GM23338 (cell line): ENCODE measurements around the gene NHEJ1. TPM values are rescaled to one million over a fixed set of nuclear protein-coding genes. Genes with fewer than 3 reads are reported as not detected.

Source experiments
- ATAC-seq: fragments of 200-7000 bp; cut with Tn5 transposase; 3 replicates; pipeline ENCODE4 v1.9.1; 2020
- DNase-seq: peaks from one replicate; pipeline ENCODE4 v3.0.0-alpha.2; 2015; ENCODE audit warnings: low spot score
- H2AFZ ChIP-seq: fragments of 200-600 bp; sonication (generic); 2 replicates; pipeline ENCODE4 v1.8.0; 2016; ENCODE audit warnings: antibody characterized with exemption, mild to moderate bottlenecking, moderate library complexity
- H3F3A ChIP-seq: fragments of 200-600 bp; sonication (generic); replicated peaks from 2 replicates; pipeline ENCODE4 v1.8.0; 2017; ENCODE audit warnings: antibody characterized with exemption, mixed run types, low read depth
- H3K27ac ChIP-seq: fragments of 200-600 bp; sonication (generic); 2 replicates; pipeline ENCODE4 v1.6.1; 2016; ENCODE audit warnings: low read depth
- H3K27me3 ChIP-seq: fragments of 200-600 bp; sonication (generic); 2 replicates; pipeline ENCODE4 v1.8.0; 2016; ENCODE audit warnings: mild to moderate bottlenecking, mixed run types, moderate library complexity; ENCODE audit not compliant: insufficient read depth
- H3K36me3 ChIP-seq: fragments of 200-600 bp; sonication (generic); 2 replicates; pipeline ENCODE4 v1.8.0; 2016; ENCODE audit warnings: mild to moderate bottlenecking; ENCODE audit not compliant: insufficient read depth
- H3K4me1 ChIP-seq: fragments of 200-600 bp; sonication (generic); 2 replicates; pipeline ENCODE4 v1.8.0; 2016; ENCODE audit warnings: mild to moderate bottlenecking, moderate library complexity; ENCODE audit not compliant: insufficient read depth
- H3K4me2 ChIP-seq: fragments of 200-600 bp; sonication (generic); 2 replicates; pipeline ENCODE4 v1.7.1; 2017; ENCODE audit warnings: mixed run types
- H3K4me3 ChIP-seq: fragments of 200-600 bp; sonication (generic); 2 replicates; pipeline ENCODE4 v1.6.1; 2016; ENCODE audit warnings: mixed run types
- H3K79me2 ChIP-seq: fragments of 200-600 bp; sonication (generic); replicated peaks from 2 replicates; pipeline ENCODE4 v1.8.0; 2017; ENCODE audit warnings: mild to moderate bottlenecking; ENCODE audit not compliant: insufficient read depth
- H3K9me2 ChIP-seq: fragments of 200-600 bp; sonication (generic); 2 replicates; pipeline ENCODE4 v1.8.0; 2017; ENCODE audit not compliant: insufficient read depth
- H4K20me1 ChIP-seq: fragments of 200-600 bp; sonication (generic); replicated peaks from 2 replicates; pipeline ENCODE4 v1.8.0; 2017; ENCODE audit warnings: mild to moderate bottlenecking; ENCODE audit not compliant: insufficient read depth
- H3K27ac Mint-ChIP-seq: 2 replicates; pipeline ENCODE4 v1.8.0; 2020; ENCODE audit warnings: inconsistent platforms, mild to moderate bottlenecking, moderate library complexity, mixed read lengths
- H3K27me3 Mint-ChIP-seq: 3 replicates; pipeline ENCODE4 v1.8.0; 2022; ENCODE audit warnings: low read depth, mild to moderate bottlenecking, moderate library complexity, mixed read lengths, inconsistent platforms; ENCODE audit not compliant: insufficient read depth, poor library complexity
- H3K36me3 Mint-ChIP-seq: 3 replicates; pipeline ENCODE4 v1.8.0; 2021; ENCODE audit warnings: low read depth, mild to moderate bottlenecking, inconsistent platforms, moderate library complexity, mixed read lengths
- H3K4me1 Mint-ChIP-seq: 3 replicates; pipeline ENCODE4 v1.8.0; 2020; ENCODE audit warnings: mild to moderate bottlenecking, inconsistent platforms, mixed read lengths
- H3K4me3 Mint-ChIP-seq: 3 replicates; pipeline ENCODE4 v1.8.0; 2021; ENCODE audit warnings: moderate library complexity, mild to moderate bottlenecking, inconsistent platforms, mixed read lengths
- H3K9me3 Mint-ChIP-seq: 3 replicates; pipeline ENCODE4 v1.8.0; 2020; ENCODE audit warnings: moderate library complexity, mild to moderate bottlenecking, inconsistent platforms, mixed read lengths
- CREB1 ChIP-seq: fragments of 250-450 bp; sonication (Bioruptor Pico); IDR thresholded peaks from 2 replicates; pipeline ENCODE4 v1.5.0; 2020; ENCODE audit warnings: low read depth, mild to moderate bottlenecking, moderate library complexity
- EZH2 ChIP-seq: fragments of 200-600 bp; sonication (generic); IDR thresholded peaks from one replicate; pipeline ENCODE4 v1.8.0; 2017; ENCODE audit warnings: antibody characterized with exemption, mild to moderate bottlenecking, low read depth; ENCODE audit not compliant: unreplicated experiment
- EZH2phosphoT487 ChIP-seq: fragments of 200-600 bp; sonication (generic); IDR thresholded peaks from one replicate; pipeline ENCODE4 v1.8.1; 2018; ENCODE audit warnings: antibody characterized with exemption; ENCODE audit not compliant: unreplicated experiment
- JUNB ChIP-seq: IDR thresholded peaks from one replicate; pipeline ENCODE4 v1.6.1; 2016; ENCODE audit warnings: antibody characterized with exemption; ENCODE audit not compliant: unreplicated experiment
- NANOG ChIP-seq: IDR thresholded peaks from 2 replicates; pipeline ENCODE4 v1.6.1; 2016; ENCODE audit warnings: antibody characterized with exemption, borderline replicate concordance
- POLR2AphosphoS5 ChIP-seq: IDR thresholded peaks from 2 replicates; pipeline ENCODE4 v1.6.1; 2016; ENCODE audit warnings: antibody characterized with exemption, low read depth
- STAT1 ChIP-seq: IDR thresholded peaks from one replicate; pipeline ENCODE4 v1.6.1; 2016; ENCODE audit warnings: antibody characterized with exemption; ENCODE audit not compliant: unreplicated experiment
- ZNF114 ChIP-seq: fragments of 250-450 bp; sonication (Bioruptor Pico); IDR thresholded peaks from 2 replicates; pipeline ENCODE4 v1.5.0; 2020; ENCODE audit warnings: mild to moderate bottlenecking, moderate library complexity
- ZNF331 ChIP-seq: fragments of 250-450 bp; sonication (Bioruptor Pico); IDR thresholded peaks from 2 replicates; pipeline ENCODE4 v1.5.0; 2020; ENCODE audit warnings: low read depth, mild to moderate bottlenecking, moderate library complexity
- polyA plus RNA-seq: library from polyadenylated mRNA; unstranded; fragments of >200 nt; fragmentation: Nextera tagmentation; extraction: Ambion mirVana; gene quantifications from 2 replicates; pipeline ENCODE4 v1.2.1, GENCODE V29; 2016
- total RNA-seq: library from RNA; depleted of rRNA; stranded (reverse); fragments of >200 nt; shearing (Covaris generic); gene quantifications from 2 replicates; pipeline ENCODE4 v1.2.3, GENCODE V29; 2014
- TF ChIP-seq, protein P1 (sequence below): IDR thresholded peaks from one replicate; pipeline ENCODE4 v1.6.1; 2018; ENCODE audit warnings: antibody characterized with exemption; ENCODE audit not compliant: unreplicated experiment
- TF ChIP-seq, protein P2 (sequence below), 2 experiments: fragments of 200-600 bp in 1 of 2; sonication (generic) in 1 of 2; conservative IDR thresholded peaks; 2 replicates each; pipeline versions ENCODE4 v1.5.1 to v1.6.1; 2016 to 2017; ENCODE audit warnings: antibody characterized with exemption in 2 of 2, low read depth in 2 of 2, mild to moderate bottlenecking in 2 of 2, moderate library complexity in 1 of 2
- TF ChIP-seq, protein P3 (sequence below): fragments of 250-450 bp; sonication (Bioruptor Pico); IDR thresholded peaks from 2 replicates; pipeline ENCODE4 v1.5.0; 2020; ENCODE audit warnings: mild to moderate bottlenecking, moderate library complexity

The NHEJ1 gene
- total and polyA plus RNA-seq, 2 experiments from 2014 or later: 19.6 to 30.6 TPM

DNA sequence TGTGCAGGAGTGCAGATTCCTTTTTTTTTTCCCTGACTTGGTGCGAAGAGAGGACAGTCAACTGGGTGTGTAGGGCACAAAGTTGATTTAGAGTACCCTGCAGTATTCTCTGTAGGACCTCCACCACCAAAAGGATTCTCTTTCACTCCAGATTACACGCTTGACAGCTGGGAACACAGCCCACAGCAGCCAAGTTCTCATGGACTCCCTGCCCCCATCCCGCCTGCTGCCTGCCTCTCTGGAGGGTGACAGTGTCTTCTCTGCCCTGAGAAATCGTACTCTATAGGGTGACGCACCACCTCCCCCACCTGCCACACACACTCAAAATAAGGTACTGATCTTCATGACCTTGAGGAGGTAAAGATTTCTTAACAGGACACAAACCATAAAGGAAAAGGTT is 73.3 kb downstream of the NHEJ1 start (continued):
- TF ChIP-seq CREB1 (CRISPR knock-in tag): no peak
- TF ChIP-seq, protein P1, sequence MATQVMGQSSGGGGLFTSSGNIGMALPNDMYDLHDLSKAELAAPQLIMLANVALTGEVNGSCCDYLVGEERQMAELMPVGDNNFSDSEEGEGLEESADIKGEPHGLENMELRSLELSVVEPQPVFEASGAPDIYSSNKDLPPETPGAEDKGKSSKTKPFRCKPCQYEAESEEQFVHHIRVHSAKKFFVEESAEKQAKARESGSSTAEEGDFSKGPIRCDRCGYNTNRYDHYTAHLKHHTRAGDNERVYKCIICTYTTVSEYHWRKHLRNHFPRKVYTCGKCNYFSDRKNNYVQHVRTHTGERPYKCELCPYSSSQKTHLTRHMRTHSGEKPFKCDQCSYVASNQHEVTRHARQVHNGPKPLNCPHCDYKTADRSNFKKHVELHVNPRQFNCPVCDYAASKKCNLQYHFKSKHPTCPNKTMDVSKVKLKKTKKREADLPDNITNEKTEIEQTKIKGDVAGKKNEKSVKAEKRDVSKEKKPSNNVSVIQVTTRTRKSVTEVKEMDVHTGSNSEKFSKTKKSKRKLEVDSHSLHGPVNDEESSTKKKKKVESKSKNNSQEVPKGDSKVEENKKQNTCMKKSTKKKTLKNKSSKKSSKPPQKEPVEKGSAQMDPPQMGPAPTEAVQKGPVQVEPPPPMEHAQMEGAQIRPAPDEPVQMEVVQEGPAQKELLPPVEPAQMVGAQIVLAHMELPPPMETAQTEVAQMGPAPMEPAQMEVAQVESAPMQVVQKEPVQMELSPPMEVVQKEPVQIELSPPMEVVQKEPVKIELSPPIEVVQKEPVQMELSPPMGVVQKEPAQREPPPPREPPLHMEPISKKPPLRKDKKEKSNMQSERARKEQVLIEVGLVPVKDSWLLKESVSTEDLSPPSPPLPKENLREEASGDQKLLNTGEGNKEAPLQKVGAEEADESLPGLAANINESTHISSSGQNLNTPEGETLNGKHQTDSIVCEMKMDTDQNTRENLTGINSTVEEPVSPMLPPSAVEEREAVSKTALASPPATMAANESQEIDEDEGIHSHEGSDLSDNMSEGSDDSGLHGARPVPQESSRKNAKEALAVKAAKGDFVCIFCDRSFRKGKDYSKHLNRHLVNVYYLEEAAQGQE: no peak
- TF ChIP-seq, protein P2, sequence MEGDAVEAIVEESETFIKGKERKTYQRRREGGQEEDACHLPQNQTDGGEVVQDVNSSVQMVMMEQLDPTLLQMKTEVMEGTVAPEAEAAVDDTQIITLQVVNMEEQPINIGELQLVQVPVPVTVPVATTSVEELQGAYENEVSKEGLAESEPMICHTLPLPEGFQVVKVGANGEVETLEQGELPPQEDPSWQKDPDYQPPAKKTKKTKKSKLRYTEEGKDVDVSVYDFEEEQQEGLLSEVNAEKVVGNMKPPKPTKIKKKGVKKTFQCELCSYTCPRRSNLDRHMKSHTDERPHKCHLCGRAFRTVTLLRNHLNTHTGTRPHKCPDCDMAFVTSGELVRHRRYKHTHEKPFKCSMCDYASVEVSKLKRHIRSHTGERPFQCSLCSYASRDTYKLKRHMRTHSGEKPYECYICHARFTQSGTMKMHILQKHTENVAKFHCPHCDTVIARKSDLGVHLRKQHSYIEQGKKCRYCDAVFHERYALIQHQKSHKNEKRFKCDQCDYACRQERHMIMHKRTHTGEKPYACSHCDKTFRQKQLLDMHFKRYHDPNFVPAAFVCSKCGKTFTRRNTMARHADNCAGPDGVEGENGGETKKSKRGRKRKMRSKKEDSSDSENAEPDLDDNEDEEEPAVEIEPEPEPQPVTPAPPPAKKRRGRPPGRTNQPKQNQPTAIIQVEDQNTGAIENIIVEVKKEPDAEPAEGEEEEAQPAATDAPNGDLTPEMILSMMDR (conservative IDR thresholded peaks at IDR 0.05; ENCODE audit: low read depth in 2 of 2): no peak
- TF ChIP-seq ZNF331 (CRISPR knock-in tag): no peak
- TF ChIP-seq JUNB: no peak
- TF ChIP-seq ZNF114 (CRISPR knock-in tag): no peak
- no peak for TF ChIP-seq STAT1

- Histone ChIP-seq H3F3A (no peaks in the 10 kb centered on the region), H4K20me1 (peaks cover 9% of the 10 kb centered on the region; the same call in 1 of the 2 replicates), H3K4me3 (no peak overlapping the region), H3K27me3 (no peaks in the 10 kb centered on the region), H2AFZ (no peak overlapping the region), H3K4me2 (no peak overlapping the region), H3K36me3 (no peaks in the 10 kb centered on the region), H3K4me1 (peaks cover 10% of the 10 kb centered on the region), H3K27ac (no peak overlapping the region), H3K79me2 (no peaks in the 10 kb centered on the region), H3K9me2 (no peaks in the 10 kb centered on the region)
- H3K27me3 Mint-ChIP-seq: peaks cover 5% of the 10 kb centered on the region
- no peaks in the 10 kb centered on the region for H3K36me3 Mint-ChIP-seq
- H3K9me3 Mint-ChIP-seq: no peaks in the 10 kb centered on the region
- DNase-seq (no peak), ATAC-seq (no peak)
- no peak overlapping the region for H3K27ac Mint-ChIP-seq
- H3K4me3 Mint-ChIP-seq: no peak overlapping the region
- peaks cover 17% of the 10 kb centered on the region for H3K4me1 Mint-ChIP-seq
- TF ChIP-seq NANOG: no peak
- TF ChIP-seq POLR2AphosphoS5: no peak
- no peak for TF ChIP-seq EZH2phosphoT487
- TF ChIP-seq, protein P2 (conservative IDR thresholded peaks at IDR 0.05; ENCODE audit: low read depth in 2 of 2): no peak
- no peak for TF ChIP-seq EZH2
- no peak for TF ChIP-seq STAT1
- TF ChIP-seq, protein P3, sequence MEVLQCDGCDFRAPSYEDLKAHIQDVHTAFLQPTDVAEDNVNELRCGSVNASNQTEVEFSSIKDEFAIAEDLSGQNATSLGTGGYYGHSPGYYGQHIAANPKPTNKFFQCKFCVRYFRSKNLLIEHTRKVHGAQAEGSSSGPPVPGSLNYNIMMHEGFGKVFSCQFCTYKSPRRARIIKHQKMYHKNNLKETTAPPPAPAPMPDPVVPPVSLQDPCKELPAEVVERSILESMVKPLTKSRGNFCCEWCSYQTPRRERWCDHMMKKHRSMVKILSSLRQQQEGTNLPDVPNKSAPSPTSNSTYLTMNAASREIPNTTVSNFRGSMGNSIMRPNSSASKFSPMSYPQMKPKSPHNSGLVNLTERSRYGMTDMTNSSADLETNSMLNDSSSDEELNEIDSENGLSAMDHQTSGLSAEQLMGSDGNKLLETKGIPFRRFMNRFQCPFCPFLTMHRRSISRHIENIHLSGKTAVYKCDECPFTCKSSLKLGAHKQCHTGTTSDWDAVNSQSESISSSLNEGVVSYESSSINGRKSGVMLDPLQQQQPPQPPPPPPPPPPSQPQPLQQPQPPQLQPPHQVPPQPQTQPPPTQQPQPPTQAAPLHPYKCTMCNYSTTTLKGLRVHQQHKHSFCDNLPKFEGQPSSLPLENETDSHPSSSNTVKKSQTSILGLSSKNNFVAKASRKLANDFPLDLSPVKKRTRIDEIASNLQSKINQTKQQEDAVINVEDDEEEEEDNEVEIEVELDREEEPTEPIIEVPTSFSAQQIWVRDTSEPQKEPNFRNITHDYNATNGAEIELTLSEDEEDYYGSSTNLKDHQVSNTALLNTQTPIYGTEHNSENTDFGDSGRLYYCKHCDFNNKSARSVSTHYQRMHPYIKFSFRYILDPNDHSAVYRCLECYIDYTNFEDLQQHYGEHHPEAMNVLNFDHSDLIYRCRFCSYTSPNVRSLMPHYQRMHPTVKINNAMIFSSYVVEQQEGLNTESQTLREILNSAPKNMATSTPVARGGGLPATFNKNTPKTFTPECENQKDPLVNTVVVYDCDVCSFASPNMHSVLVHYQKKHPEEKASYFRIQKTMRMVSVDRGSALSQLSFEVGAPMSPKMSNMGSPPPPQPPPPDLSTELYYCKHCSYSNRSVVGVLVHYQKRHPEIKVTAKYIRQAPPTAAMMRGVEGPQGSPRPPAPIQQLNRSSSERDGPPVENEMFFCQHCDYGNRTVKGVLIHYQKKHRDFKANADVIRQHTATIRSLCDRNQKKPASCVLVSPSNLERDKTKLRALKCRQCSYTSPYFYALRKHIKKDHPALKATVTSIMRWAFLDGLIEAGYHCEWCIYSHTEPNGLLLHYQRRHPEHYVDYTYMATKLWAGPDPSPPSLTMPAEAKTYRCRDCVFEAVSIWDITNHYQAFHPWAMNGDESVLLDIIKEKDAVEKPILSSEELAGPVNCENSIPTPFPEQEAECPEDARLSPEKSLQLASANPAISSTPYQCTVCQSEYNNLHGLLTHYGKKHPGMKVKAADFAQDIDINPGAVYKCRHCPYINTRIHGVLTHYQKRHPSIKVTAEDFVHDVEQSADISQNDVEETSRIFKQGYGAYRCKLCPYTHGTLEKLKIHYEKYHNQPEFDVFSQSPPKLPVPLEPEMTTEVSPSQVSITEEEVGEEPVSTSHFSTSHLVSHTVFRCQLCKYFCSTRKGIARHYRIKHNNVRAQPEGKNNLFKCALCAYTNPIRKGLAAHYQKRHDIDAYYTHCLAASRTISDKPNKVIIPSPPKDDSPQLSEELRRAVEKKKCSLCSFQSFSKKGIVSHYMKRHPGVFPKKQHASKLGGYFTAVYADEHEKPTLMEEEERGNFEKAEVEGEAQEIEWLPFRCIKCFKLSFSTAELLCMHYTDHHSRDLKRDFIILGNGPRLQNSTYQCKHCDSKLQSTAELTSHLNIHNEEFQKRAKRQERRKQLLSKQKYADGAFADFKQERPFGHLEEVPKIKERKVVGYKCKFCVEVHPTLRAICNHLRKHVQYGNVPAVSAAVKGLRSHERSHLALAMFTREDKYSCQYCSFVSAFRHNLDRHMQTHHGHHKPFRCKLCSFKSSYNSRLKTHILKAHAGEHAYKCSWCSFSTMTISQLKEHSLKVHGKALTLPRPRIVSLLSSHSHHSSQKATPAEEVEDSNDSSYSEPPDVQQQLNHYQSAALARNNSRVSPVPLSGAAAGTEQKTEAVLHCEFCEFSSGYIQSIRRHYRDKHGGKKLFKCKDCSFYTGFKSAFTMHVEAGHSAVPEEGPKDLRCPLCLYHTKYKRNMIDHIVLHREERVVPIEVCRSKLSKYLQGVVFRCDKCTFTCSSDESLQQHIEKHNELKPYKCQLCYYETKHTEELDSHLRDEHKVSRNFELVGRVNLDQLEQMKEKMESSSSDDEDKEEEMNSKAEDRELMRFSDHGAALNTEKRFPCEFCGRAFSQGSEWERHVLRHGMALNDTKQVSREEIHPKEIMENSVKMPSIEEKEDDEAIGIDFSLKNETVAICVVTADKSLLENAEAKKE (CRISPR knock-in tag): no peak
Measured at GRCh38 chr2:219086196-219086595, 74.4 kb downstream of the NHEJ1 start.
